Endometrium (tissue), 2 donors: ENCODE measurements around the gene ALMS1.
"Not testable (repeated sequence)": the region's sequence is repeated elsewhere in the genome, so short reads cannot be mapped to it uniquely, and the experiment has no call there.

Source experiments
- FAIRE-seq: peaks from 2 replicates; lab custom pipeline; 2012; peaks lifted over from hg19 to GRCh38; lab: Jason Lieb, UNC
- donor health status: control.
- donor health status: control.

ALMS1 gene

GRCh38 chr2:73404409-73404808 lies 18.8 kb downstream of the ALMS1 start:
- FAIRE-seq = no peak

- no peak for FAIRE-seq
Observed at GRCh38 chr2:73406996-73407395, 21.4 kb downstream of the ALMS1 start.

DNA sequence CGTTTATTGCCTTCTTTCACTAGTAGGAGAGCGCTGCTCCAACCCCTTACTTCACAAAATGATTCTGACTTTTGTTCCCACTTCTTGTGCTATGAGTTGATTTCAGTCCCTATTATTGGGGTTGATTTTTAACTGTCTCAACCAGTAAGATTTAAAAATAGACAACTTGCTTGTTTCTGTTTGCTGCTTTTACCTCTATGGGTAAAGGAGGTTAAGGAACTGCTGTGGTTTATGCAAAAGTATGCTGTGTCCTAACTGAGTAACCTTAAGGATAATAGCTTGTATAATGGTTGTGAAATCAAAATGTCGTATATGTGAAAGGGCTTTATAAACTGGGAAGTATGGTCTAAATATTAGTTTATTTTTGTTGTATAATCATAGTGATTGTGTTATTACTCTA lies 22.6 kb downstream of the ALMS1 start:
- FAIRE-seq = no peak

DNA sequence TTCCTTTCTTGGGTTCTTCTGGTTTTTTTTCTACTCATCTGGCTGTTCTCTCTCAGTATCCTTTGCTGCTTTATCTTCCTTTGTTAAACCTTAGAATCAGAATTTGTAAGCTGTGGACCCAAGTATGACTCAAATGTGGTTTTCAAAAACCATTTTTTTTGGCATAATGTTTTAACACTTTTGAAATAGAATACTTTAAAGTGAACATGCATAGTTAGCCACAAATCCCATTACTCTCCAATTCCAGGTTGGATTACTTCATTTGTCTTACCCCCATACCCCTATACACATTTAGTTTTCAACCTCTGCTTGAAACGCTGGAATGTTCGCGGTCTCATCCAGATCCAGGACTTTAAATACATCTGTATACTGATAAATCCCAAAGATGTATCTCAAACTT lies 29.1 kb downstream of the ALMS1 start:
- no peak for FAIRE-seq

GRCh38 chr2:73415906-73416305 lies 30.3 kb downstream of the ALMS1 start:
- FAIRE-seq = no peak

- FAIRE-seq = no peak
Observed at GRCh38 chr2:73418343-73418742, 32.7 kb downstream of the ALMS1 start.

DNA sequence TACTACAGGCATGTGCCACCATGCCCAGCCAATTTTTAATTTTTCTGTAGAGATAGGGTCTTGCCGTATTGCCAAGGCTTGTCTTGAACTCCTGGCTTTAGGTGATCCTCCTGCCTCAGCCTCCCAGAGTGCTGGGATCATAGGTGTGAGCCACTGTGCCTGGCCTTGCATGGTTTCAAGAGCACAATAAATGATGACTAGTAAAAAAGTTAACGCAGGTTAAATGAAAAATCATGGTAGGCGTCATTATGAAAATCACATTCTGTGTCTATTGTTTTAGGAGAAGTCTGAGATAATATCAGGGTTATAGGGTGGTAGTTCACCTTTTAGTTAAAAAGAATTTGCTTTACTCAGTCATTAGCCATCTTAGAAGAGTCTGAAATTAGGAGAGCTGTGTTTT lies 38.3 kb downstream of the ALMS1 start:
- no peak for FAIRE-seq

GRCh38 chr2:73426176-73426575 lies 40.5 kb downstream of the ALMS1 start:
- no peak for FAIRE-seq

DNA sequence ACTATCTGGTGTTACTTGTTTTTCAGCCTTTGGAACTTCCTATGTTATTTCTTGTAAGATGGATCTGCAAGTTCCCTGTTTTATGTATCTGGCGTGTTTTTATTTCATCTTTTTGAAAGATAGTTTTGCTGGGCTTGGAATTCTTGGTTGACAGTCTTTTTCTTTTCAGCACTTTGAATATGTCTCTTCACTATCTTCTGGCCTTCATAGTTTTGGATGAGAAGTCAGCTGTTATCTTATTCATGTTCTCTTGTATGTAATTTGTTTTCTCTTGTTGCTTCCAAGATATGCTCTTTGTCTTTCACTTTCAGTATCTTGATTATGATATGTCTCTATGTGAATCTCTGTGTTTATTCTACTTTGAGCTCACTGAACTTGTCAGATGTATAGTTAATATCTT lies 50.4 kb downstream of the ALMS1 start:
- FAIRE-seq = no peak

DNA sequence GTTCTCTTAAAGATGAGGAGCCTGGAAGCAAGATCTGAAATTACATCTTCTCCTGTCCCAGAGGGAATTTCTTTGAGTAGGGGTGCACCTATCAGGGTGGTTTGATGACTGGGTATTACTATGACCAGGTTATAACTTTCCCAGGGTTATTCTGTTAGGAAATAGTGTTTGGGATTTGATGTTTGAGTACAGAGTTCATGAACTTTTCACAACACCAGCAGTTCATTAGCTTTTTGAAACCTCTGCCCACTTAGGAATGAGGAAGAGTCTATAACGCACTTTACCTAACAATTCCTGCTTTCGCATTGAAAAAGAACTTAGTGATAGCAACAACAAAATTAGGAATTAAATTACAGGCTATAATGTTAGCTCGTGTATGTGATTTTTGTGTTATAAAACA lies 58.6 kb downstream of the ALMS1 start:
- FAIRE-seq = no peak

GRCh38 chr2:73448856-73449255 lies 63.2 kb downstream of the ALMS1 start:
- no peak for FAIRE-seq

DNA sequence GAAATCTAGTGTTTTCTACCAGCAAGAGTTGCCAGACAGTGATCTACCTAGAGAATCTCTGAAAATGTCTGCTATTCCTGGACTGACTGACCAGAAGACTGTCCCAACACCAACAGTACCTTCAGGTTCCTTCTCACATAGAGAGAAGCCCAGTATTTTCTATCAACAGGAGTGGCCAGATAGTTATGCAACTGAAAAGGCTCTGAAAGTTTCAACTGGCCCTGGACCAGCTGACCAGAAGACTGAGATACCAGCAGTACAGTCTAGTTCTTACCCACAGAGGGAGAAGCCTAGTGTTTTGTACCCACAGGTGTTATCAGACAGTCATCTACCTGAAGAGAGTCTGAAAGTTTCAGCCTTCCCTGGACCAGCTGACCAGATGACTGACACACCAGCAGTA lies 63.8 kb downstream of the ALMS1 start:
- no peak for FAIRE-seq

- no peak for FAIRE-seq
Observed at GRCh38 chr2:73451263-73451972, 65.8 kb downstream of the ALMS1 start.

DNA sequence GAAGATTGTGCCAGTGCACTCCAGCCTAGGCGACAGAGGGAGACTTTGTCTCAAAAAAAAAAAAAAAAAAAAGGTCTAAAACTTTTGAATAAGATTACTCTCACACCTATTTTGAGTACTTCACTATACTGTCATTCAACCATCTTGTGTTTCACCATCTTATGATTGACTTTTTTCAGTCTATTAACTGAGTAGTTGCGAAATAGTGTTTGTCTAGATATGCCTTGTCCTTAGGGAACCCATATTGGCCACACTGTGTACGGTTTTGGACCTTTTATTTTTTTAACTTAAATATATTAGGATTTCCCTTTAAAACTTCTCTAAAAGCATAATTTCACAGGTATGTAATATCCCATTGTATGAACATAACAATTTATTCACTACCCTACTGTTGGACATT lies 72.3 kb downstream of the ALMS1 start:
- FAIRE-seq = no peak

DNA sequence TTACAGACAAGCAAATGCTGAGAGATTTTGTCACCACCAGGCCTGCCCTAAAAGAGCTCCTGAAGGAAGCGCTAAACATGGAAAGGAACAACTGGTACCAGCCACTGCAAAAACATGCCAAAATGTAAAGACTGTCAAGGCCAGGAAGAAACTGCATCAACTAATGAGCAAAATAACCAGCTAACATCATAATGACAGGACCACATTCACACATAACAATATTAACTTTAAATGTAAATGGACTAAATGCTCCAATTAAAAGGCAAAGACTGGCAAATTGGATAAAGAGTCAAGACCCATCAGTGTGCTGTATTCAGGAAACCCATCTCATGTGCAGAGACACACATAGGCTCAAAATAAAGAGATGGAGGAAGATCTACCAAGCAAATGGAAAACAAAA lies 76.8 kb downstream of the ALMS1 start:
- FAIRE-seq = not testable (repeated sequence)

DNA sequence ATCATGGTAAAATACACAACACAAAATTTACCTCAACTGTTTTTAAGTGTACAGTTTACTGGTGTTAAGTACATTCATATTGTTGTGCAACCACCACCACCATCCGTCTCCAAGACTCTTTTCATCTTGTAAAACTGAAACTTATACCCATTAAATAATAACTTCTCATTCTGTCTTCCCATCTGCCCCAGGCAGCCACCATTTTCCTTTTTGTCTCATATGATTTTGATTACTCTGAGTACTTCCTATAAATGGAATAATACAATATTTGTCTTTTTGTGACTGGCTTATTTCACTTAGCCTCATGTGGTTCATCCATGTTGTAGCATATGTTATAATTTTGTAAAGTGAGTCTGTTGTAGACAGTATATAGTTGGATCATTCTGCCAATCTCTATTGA lies 82.7 kb downstream of the ALMS1 start:
- no peak for FAIRE-seq

DNA sequence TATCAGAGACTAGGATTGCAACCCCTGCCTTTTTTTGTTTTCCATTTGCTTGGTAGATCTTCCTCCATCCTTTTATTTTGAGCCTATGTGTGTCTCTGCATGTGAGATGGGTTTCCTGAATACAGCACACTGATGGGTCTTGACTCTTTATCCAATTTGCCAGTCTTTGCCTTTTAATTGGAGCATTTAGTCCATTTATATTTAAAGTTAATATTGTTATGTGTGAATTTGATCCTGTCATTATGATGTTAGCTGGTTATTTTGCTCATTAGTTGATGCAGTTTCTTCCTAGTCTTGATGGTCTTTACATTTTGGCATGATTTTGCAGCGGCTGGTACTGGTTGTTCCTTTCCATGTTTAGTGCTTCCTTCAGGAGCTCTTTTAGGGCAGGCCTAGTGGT lies 98.2 kb downstream of the ALMS1 start:
- FAIRE-seq = not testable (repeated sequence)

GRCh38 chr2:73487112-73487657 lies 101.5 kb downstream of the ALMS1 start:
- no peak for FAIRE-seq

GRCh38 chr2:73488079-73488478 lies 102.4 kb downstream of the ALMS1 start:
- FAIRE-seq = no peak

- FAIRE-seq = no peak
Observed at GRCh38 chr2:73489053-73489452, 103.4 kb downstream of the ALMS1 start.

- no peak for FAIRE-seq
Observed at GRCh38 chr2:73494031-73494430, 108.4 kb downstream of the ALMS1 start.

DNA sequence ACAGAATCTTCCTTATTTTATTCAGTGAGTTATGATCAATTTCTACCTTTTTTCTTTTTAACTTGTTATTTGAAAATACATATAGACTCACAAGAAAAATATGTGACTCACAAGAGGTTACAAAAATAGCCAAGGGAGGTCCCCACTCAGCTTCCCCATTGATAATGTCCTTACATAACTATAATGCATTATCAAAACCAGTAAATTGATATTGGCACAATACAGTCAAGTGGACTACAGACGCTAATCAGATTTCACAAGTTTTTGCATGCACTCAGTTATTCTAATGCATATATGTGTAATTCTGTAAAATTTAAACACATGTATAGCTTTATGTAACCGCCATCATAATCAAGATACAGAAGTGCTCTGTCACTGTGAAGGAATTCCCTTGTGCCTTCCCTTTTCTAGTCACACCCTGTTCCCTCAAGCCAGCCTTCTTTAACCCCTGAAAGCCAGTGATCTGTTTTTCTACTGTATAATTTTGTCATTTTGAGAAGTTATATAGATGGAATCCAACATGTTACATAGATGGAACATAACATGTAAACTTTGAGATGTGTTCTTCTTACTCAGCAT lies 118.4 kb downstream of the ALMS1 start:
- FAIRE-seq = no peak

DNA sequence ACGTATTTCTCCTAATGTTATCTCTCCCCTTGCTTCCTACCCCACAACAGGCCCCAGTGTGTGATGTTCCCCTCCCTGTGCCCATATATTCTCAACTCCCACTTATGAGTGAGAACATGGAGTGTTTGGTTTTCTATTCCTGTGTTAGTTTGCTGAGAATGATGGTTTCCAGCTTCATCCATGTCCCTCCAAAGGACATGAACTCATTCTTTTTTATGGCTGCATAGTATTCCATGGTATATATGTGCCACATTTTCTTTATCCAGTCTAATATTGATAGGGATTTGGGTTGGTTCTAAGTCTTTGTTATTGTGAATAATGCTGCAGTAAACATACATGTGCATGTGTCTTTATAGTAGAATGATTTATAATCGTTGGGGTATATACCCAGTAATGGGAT lies 119.2 kb downstream of the ALMS1 start:
- not testable (repeated sequence) for FAIRE-seq

DNA sequence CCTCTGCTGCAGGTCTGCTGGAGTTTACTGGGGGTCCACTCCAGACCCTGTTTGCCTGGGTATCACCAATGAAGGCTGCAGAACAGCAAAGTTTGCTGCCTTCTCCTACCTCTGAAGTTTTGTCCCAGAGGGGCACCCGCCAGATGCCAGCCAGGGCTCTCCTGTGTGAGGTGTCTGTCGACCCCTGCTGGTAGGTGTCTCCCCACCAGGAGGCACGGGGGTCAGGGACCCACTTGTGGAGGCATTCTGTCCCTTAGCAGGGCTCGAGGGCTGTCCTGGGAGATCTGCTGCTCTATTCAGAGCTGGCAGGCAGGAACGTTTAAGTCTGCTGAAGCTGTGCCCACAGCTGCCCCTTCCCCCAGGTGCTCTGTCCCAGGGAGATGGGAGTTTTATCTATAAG lies 124.8 kb downstream of the ALMS1 start:
- not testable (repeated sequence) for FAIRE-seq
